Esophagus squamous epithelium (tissue), 5 donors: ENCODE results near the gene CBFA2T3. TPM values are rescaled to one million over a fixed set of nuclear protein-coding genes. Genes with fewer than 3 reads are reported as not detected.

ENCODE experiments used
- DNase-seq: peaks from one replicate; lab custom pipeline; 2025; lab: John Stamatoyannopoulos, UW
- H3K27ac ChIP-seq, 4 donors: fragments of 200-600 bp; sonication (generic); one replicate each; pipeline ENCODE4 v1.5.1; 2016 to 2019; ENCODE audit warnings: mild to moderate bottlenecking in 1 of 4
- H3K27me3 ChIP-seq, 4 donors: fragments of 200-600 bp; sonication (generic); 1 replicate in 3 of 4; 2 replicates in 1 of 4; pipeline versions ENCODE4 v1.5.1 to v1.6.0; 2017 to 2021; ENCODE audit warnings: antibody characterized with exemption in 1 of 4
- H3K36me3 ChIP-seq, 3 donors: fragments of 200-600 bp; sonication (generic); one replicate each; pipeline ENCODE4 v1.5.1; 2016 to 2019
- H3K4me1 ChIP-seq, 3 donors: fragments of 200-600 bp; sonication (generic); one replicate each; pipeline ENCODE4 v1.5.1; 2017 to 2019
- H3K4me3 ChIP-seq, 4 donors: fragments of 200-600 bp; sonication (generic); 1 replicate in 3 of 4; 2 replicates in 1 of 4; pipeline ENCODE4 v1.5.1; 2016 to 2019; ENCODE audit warnings: mild to moderate bottlenecking in 2 of 4, moderate library complexity in 1 of 4
- H3K9me3 ChIP-seq, 3 donors: fragments of 200-600 bp; sonication (generic); one replicate each; pipeline ENCODE4 v1.5.1; 2016 to 2019
- POLR2A ChIP-seq, 4 donors: fragments of 450-650 bp; IDR thresholded peaks; one replicate each; pipeline ENCODE4 v1.6.1; 2017; ENCODE audit warnings: antibody characterized with exemption in 4 of 4, mild to moderate bottlenecking in 4 of 4, moderate library complexity in 3 of 4
- WGBS, 2 donors: methylation state at CpG; one replicate each; pipeline ENCODE4 v1.1.5; 2018; 5-methylcytosine and 5-hydroxymethylcytosine counted together
- intact Hi-C: fragments of 100-400 bp; cut with DNase I; formaldehyde crosslinking; loops from one replicate; pipeline ENCODE4 v1.15.0; 2022
- total RNA-seq, 4 donors: library from RNA; depleted of rRNA; stranded (reverse); fragments of >200 nt; gene quantifications; one replicate each; pipeline ENCODE4 v1.1.0, GENCODE V29; 2016
- TF ChIP-seq, protein P1 (sequence below), 6 experiments: fragments of 450-650 bp in 4 of 6; fragments of 200-600 bp in 2 of 6; sonication (generic) in 2 of 6; IDR thresholded peaks; one replicate each; pipeline ENCODE4 v1.5.1; 2016 to 2019; ENCODE audit warnings: antibody characterized with exemption in 6 of 6, mild to moderate bottlenecking in 4 of 6, moderate library complexity in 4 of 6
- donor health status: DM: yes; HTN: yes; CAD: no.

The CBFA2T3 gene
- total RNA-seq, 4 donors from 2014 or later, result 0.18 to 2.7 (median 1.4) TPM

DNA sequence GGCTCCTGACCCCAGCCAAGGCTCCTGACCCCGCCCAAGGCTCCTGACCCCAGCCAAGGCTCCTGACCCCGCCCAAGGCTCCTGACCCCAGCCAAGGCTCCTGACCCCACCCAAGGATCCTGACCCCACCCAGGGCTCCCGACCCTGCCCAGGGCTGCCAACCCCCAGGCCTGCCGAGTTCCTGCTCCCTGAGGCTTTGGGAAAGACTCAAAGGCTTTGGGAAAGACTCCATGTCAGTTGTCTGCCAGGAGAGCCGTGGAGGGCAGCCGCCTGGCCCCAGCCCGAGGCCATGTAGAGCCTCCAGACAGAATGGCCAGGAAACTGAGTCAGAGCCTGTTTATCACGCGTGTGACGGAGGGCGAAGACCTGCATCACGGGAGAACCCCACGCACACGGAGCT, 21.1 kb downstream of the CBFA2T3 start:
- DNase-seq, result no peak
- intact Hi-C loops, result no loop called here
- no peak for TF ChIP-seq POLR2A (IDR thresholded peaks at IDR 0.05)
- TF ChIP-seq, protein P1, sequence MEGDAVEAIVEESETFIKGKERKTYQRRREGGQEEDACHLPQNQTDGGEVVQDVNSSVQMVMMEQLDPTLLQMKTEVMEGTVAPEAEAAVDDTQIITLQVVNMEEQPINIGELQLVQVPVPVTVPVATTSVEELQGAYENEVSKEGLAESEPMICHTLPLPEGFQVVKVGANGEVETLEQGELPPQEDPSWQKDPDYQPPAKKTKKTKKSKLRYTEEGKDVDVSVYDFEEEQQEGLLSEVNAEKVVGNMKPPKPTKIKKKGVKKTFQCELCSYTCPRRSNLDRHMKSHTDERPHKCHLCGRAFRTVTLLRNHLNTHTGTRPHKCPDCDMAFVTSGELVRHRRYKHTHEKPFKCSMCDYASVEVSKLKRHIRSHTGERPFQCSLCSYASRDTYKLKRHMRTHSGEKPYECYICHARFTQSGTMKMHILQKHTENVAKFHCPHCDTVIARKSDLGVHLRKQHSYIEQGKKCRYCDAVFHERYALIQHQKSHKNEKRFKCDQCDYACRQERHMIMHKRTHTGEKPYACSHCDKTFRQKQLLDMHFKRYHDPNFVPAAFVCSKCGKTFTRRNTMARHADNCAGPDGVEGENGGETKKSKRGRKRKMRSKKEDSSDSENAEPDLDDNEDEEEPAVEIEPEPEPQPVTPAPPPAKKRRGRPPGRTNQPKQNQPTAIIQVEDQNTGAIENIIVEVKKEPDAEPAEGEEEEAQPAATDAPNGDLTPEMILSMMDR (IDR thresholded peaks at IDR 0.05), result no peak
- WGBS, 2 donors, result 84% methylated on average over 7 of the region's 14 CpGs; no CpG with 5 or more reads in 1 of the 2 donors
- Histone ChIP-seq H3K27ac (no peak overlapping the region), H3K27me3 (peaks cover 0 to 61% (median 0%) of the 10 kb centered on the region in 4 donors), H3K4me3 (no peak overlapping the region), H3K9me3 (no peaks in the 10 kb centered on the region), H3K36me3 (no peaks in the 10 kb centered on the region), H3K4me1 (peaks cover 0 to 12% (median 0%) of the 10 kb centered on the region in 3 donors)

DNA sequence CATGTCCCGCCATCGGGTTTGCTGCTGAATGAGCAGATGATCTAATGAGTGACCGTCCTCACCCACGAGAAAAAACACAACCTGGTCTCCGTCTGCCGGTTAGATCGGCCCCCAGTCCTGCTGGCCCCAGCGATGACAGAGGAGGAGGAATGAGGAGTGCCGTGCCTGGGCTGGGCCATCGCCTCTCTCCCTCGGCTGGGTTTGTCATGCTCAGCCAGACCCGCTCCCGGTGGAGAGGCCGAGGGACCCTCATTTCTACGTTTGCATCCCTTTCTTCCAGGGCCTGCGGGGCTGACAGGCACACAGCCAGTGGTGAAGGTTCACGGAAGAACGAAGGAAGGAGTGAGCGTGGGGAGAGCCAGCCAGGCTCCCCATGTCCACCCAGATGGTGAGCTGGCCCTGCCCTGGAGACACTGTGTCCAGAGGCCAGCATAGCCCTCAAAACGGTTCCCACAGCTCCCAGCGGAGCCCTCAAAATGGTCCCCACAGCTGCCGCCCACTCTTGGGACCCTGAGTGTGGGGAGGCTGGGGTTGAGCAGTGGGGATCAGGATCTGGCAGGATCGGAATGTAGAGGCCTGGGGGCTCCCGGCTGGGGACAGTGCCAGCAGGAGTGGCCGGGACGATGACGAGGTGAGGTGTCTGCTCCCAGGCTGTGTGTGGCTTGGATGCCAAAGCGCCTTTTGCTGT, 23.9 kb downstream of the CBFA2T3 start:
- intact Hi-C loops, result no loop called here
- 17 to 66% methylated on average over 1 to 3 of the region's 28 CpGs for WGBS, 2 donors
- Histone ChIP-seq H3K27ac (no peak overlapping the region), H3K27me3 (peaks cover 0 to 66% (median 0%) of the 10 kb centered on the region in 4 donors), H3K4me3 (no peak overlapping the region), H3K9me3 (no peaks in the 10 kb centered on the region), H3K36me3 (no peaks in the 10 kb centered on the region), H3K4me1 (peaks cover 0 to 12% (median 0%) of the 10 kb centered on the region in 3 donors)
- DNase-seq, result no peak
- TF ChIP-seq POLR2A (IDR thresholded peaks at IDR 0.05), result no peak
- TF ChIP-seq, protein P1 (IDR thresholded peaks at IDR 0.05), result no peak

DNA sequence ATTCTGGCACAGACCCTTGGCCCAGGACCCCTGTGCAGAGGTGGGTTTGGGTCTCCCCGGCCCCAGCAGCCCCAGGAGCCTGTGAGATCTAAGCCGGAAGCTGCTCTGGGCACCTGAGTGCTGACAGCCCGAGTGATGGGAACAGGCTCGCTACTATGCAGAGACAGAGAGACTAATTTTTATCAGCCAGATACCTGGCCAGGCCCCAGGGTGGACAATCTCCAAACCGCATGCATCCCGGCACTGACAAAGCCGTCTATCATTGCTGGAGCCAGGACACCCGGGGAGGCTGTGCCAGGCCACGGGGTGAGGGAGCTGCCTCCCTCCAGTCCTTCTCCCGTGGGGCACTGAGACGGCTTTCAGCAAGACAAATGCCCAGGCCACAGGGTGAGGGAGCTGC, 25.0 kb downstream of the CBFA2T3 start:
- Histone ChIP-seq H3K27ac (no peak overlapping the region), H3K9me3 (no peaks in the 10 kb centered on the region), H3K36me3 (no peaks in the 10 kb centered on the region), H3K4me1 (peaks cover 0 to 2% (median 0%) of the 10 kb centered on the region in 3 donors), H3K4me3 (no peak overlapping the region), H3K27me3 (peaks cover 0 to 64% (median 0%) of the 10 kb centered on the region in 4 donors)
- DNase-seq, result no peak
- 54% methylated on average over 4 of the region's 11 CpGs; no CpG with 5 or more reads in 1 of the 2 donors for WGBS, 2 donors
- TF ChIP-seq, protein P1 (IDR thresholded peaks at IDR 0.05), result no peak
- no peak for TF ChIP-seq POLR2A (IDR thresholded peaks at IDR 0.05)
- intact Hi-C loops, result no loop called here

DNA sequence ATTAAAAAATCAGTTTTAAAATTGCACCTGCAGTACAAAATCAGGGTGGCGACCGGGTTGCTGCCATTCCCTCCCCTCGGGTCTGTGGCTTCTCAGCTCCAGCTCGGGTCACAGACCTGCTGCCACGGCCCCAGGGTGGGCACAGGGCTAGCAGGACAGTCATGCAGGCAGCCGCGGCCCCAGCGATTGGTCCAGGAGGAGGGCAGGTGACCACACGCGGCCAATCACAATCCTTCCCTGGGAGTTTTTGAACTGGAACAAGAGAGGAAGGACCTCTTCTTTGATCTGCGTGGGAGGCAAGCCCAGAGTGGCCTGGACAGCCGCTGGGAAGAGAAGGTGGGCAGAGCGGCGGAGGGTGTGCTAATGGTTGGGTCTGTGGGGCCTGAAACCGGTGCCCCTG, 25.5 kb downstream of the CBFA2T3 start:
- Histone ChIP-seq H3K36me3 (no peaks in the 10 kb centered on the region), H3K4me3 (no peak overlapping the region), H3K4me1 (no peaks in the 10 kb centered on the region), H3K27me3 (peaks cover 0 to 62% (median 0%) of the 10 kb centered on the region in 4 donors), H3K27ac (no peak overlapping the region), H3K9me3 (no peaks in the 10 kb centered on the region)
- 74 to 81% methylated on average over 4 to 5 of the region's 15 CpGs for WGBS, 2 donors
- TF ChIP-seq POLR2A (IDR thresholded peaks at IDR 0.05), result no peak
- TF ChIP-seq, protein P1 (IDR thresholded peaks at IDR 0.05), result no peak
- intact Hi-C loops, result no loop called here
- DNase-seq, result no peak

DNA sequence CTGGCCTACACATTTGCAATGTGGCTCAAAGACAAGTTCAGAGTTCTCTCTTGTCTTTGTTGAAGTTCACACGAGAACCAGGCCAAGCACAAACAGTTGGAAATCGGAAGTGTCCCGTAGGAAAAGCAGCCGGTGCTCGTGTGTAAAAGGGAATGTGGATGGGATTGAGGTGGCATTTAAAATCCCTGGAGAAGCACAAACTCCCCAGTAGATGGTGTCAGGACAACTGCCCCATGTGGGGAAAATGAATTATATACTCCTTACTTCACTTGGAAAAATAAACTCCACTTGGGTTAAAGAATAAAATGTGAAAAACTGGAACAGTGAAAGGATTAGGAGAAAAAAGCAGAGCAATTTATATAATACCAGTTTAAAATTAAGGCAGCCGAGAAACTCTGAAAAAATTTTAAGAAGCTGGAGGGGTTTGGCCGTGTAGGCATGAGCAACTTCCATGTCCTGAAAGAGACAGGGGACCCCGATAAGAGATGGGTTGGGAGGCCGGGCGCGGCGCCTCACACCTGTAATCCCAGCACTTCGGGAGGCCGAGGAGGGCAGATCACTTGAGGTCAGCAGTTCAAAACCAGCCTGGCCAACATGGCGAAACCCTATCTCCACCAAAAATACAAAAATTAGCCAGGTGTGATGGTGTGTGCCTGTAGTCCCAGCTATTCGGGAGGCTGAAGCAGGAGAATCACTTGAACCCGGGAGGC, 28.1 kb downstream of the CBFA2T3 start:
- no peaks in the 10 kb centered on the region for H3K4me1 ChIP-seq
- 74 to 77% methylated on average over 13 to 15 of the region's 17 CpGs for WGBS, 2 donors
- no peak overlapping the region for H3K27ac ChIP-seq
- no peaks in the 10 kb centered on the region for H3K36me3 ChIP-seq
- peaks cover 0 to 78% (median 0%) of the 10 kb centered on the region in 4 donors for H3K27me3 ChIP-seq
- no peak for TF ChIP-seq POLR2A (IDR thresholded peaks at IDR 0.05)
- TF ChIP-seq, protein P1 (IDR thresholded peaks at IDR 0.05), result no peak
- intact Hi-C loops, result no loop called here
- H3K9me3 ChIP-seq, result no peaks in the 10 kb centered on the region
- H3K4me3 ChIP-seq, result no peak overlapping the region
- no peak for DNase-seq
